Measurements from ENCODE around the gene HJV.

DNA sequence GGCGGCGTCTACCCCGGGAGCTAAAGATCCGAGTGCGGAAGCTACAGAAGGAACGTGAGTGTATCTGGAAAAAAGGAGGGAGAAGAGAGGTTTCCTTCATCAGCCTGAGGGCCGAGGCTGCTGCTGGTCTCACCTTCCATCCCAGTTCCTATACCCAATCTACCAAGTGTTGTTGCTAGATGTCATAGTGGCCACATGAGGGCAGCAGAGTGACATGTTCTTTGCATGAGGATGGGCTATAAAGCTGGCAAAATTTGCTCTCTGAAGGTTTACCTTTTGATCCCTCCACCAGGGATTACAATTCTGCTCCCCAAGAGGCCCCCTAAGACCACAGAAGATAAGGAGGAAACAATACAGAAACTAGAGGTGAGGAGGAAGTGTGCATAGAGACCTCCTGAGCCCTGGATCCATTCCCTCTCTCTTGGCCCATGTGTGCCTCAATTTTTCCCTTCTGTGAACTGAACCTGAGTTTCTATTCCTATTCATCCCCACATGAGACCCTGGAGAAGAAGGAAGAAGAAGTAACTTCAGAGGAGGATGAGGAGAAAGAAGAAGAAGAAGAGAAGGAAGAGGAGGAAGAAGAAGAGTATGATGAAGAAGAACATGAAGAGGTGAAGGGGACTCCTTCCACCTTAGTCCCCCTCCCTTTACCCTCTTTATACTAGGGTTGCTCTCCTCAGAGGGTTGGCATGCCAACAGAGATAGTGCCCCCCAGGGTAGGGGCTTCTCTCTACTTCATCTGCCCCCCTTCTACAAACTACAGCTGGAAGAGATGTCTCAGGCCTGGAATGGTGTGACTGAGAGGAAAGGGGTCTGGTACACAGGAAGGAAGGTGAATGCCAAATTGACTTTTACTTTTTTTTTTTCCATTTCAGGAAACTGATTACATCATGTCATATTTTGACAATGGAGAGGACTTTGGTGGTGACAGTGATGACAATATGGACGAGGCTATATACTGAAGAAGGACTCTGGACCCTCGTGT, 43.8 kb downstream of the HJV start:
- TF ChIP-seq CTCF (IDR thresholded peaks at IDR 0.05; ENCODE audit: insufficient read depth, low read length) (peak; percentile 84), POLR2AphosphoS5 (IDR thresholded peaks at IDR 0.05; ENCODE audit: low read depth) (no peak), GABPA (IDR thresholded peaks at IDR 0.05; ENCODE audit: low read depth) (no peak), REST (IDR thresholded peaks at IDR 0.05; ENCODE audit: insufficient replicate concordance, low read depth) (no peak)

Data from HL-60 (cell line).